ENCODE data around the gene DPH7. TPM values are rescaled to one million over a fixed set of nuclear protein-coding genes. Genes with fewer than 3 reads are reported as not detected.
"Not testable (repeated sequence)": the region's sequence is repeated elsewhere in the genome, so short reads cannot be mapped to it uniquely, and the experiment has no call there.

Gene DPH7
- total RNA-seq, 1 experiment from 2014 or later, result 54.4 TPM

- TF ChIP-seq CTCF (IDR thresholded peaks at IDR 0.05 in 2 of 3, conservative IDR thresholded peaks at IDR 0.05 in 1 of 3; ENCODE audit: borderline replicate concordance in 1 of 3, insufficient read depth in 1 of 3, low read depth in 2 of 3, low read length in 2 of 3) (peak; percentile 59 to 75 (median 71); a peak in 5 of 6 replicates), MAX (IDR thresholded peaks at IDR 0.05) (peak; percentile 95), CBX3 (IDR thresholded peaks at IDR 0.05; ENCODE audit: low read depth) (peak; percentile 57; the same call in 1 of the 2 replicates), YY1 (IDR thresholded peaks at IDR 0.05; ENCODE audit: extremely low read depth, insufficient replicate concordance, low read depth, low read length) (no peak)
- Histone ChIP-seq H3K79me2 (ENCODE audit: insufficient read depth, low read length) (no peaks in the 10 kb centered on the region), H3K27ac (ENCODE audit: low read depth, low read length) (peak overlapping the region; percentile 13), H2AFZ (ENCODE audit: low read depth, low read length, poor library complexity, severe bottlenecking) (peak overlapping the region; percentile 88), H3K9me2 (ENCODE audit: insufficient read depth) (no peaks in the 10 kb centered on the region), H3K4me1 (ENCODE audit: control insufficient read depth in 1 of 2, insufficient read depth in 2 of 2, low read length in 2 of 2) (peaks cover 6 to 10% of the 10 kb centered on the region in 2 experiments; a peak in 3 of 4 replicates), H3K9me3 (ENCODE audit: control insufficient read depth in 1 of 2, insufficient read depth in 1 of 2, low read depth in 1 of 2, low read length in 2 of 2) (no peaks in the 10 kb centered on the region), H3K36me3 (ENCODE audit: control insufficient read depth in 1 of 2, insufficient read depth in 2 of 2, low read length in 2 of 2) (no peaks in the 10 kb centered on the region), H3K9ac (ENCODE audit: low read length) (0 out of 2 replicates have a peak overlapping the region, but pooled peaks have one; percentile 34), H3K4me3 (replicated peaks in 1 of 2; ENCODE audit: low read depth in 1 of 2, low read length in 2 of 2) (no peak overlapping the region), H3K27me3 (ENCODE audit: insufficient read depth, low read length) (no peaks in the 10 kb centered on the region), H3K4me2 (ENCODE audit: low read length) (peak overlapping the region; percentile 41), H4K20me1 (ENCODE audit: insufficient read depth) (no peaks in the 10 kb centered on the region)
- ChIA-PET POLR2A (interaction anchor here (1.1 kb wide), 1 partner anchor 248 kb away, joined by 4 read pairs; no protein-coding TSS in a partner anchor), RAD21 (ENCODE audit: low non-redundant PET in 1 of 2, low total read pairs in 2 of 2, uncharacterized antibody in 2 of 2, unreplicated experiment in 2 of 2) (no interaction called here), CTCF (interaction anchor here (0.6 to 1.4 kb wide), 12 partner anchors 9 to 384 kb away, joined by 3 to 8 read pairs (median 4); partner anchors contain the start of genes EXD3, MRPL41, NOXA1 and NRARP)
- BruUV-seq (replicated peaks), result no TSS peak
- DNase-seq (ENCODE audit: low read depth, low spot score), result peak; percentile 59
- intact Hi-C loops (cut with micrococcal nuclease), result no loop called here
- ATAC-seq, result peak; percentile 93
Measured at GRCh38 chr9:137534256-137535119, 44.2 kb downstream of the DPH7 start.

GRCh38 chr9:137532891-137533468, 45.7 kb downstream of the DPH7 start:
- H3K36me3 ChIP-seq (ENCODE audit: control insufficient read depth in 1 of 2, insufficient read depth in 2 of 2, low read length in 2 of 2); CTCF ChIA-PET; POLR2A ChIA-PET: not testable (repeated sequence)

More at GRCh38 chr9:137532891-137533468, 45.7 kb downstream of the DPH7 start:
- H2AFZ ChIP-seq (ENCODE audit: low read depth, low read length, poor library complexity, severe bottlenecking); H3K9me3 ChIP-seq (ENCODE audit: control insufficient read depth in 1 of 2, insufficient read depth in 1 of 2, low read depth in 1 of 2, low read length in 2 of 2); ATAC-seq; H4K20me1 ChIP-seq (ENCODE audit: insufficient read depth); H3K79me2 ChIP-seq (ENCODE audit: insufficient read depth, low read length); H3K27me3 ChIP-seq (ENCODE audit: insufficient read depth, low read length); DNase-seq (ENCODE audit: low read depth, low spot score); H3K4me3 ChIP-seq (replicated peaks in 1 of 2; ENCODE audit: low read depth in 1 of 2, low read length in 2 of 2); H3K27ac ChIP-seq (ENCODE audit: low read depth, low read length); BruUV-seq (replicated peaks); H3K9ac ChIP-seq (ENCODE audit: low read length); RAD21 ChIA-PET (ENCODE audit: low non-redundant PET in 1 of 2, low total read pairs in 2 of 2, uncharacterized antibody in 2 of 2, unreplicated experiment in 2 of 2); intact Hi-C loops (cut with micrococcal nuclease); H3K9me2 ChIP-seq (ENCODE audit: insufficient read depth); H3K4me2 ChIP-seq (ENCODE audit: low read length): not testable (repeated sequence)
- peaks cover 6 to 10% of the 10 kb centered on the region in 2 experiments; a peak in 3 of 4 replicates for H3K4me1 ChIP-seq (ENCODE audit: control insufficient read depth in 1 of 2, insufficient read depth in 2 of 2, low read length in 2 of 2)

Measured in HCT116 (cell line).